ENCODE data around the gene FOXJ3. TPM values are rescaled to one million over a fixed set of nuclear protein-coding genes. Genes with fewer than 3 reads are reported as not detected.
A peak's percentile ranks its signal among the peaks of the same experiment; 100 is the strongest.

Gene FOXJ3
- total and polyA plus RNA-seq, 2 of the 13 experiments (the other 11 are each of a cell fraction or from before 2014, with no cell fraction given), result 16.6 to 48.5 TPM

GRCh38 chr1:42380586-42381279 lies 45.7 kb upstream of the FOXJ3 start, which contains the start of gene RIMKLA (continued):
- TF ChIP-seq RFX1 (IDR thresholded peaks at IDR 0.05), result no peak
- TF ChIP-seq ZFY (CRISPR knock-in tag; IDR thresholded peaks at IDR 0.05), result peak; percentile 52; the same call in 1 of the 2 replicates
- TF ChIP-seq ZNF660 (CRISPR knock-in tag; IDR thresholded peaks at IDR 0.05; ENCODE audit: borderline replicate concordance, low read depth), result no peak
- TF ChIP-seq NPAS2 (CRISPR knock-in tag; IDR thresholded peaks at IDR 0.05; ENCODE audit: borderline replicate concordance), result no peak
- no peak for TF ChIP-seq RELA (CRISPR knock-in tag; IDR thresholded peaks at IDR 0.05)
- TF ChIP-seq ZNF629 (CRISPR knock-in tag; conservative IDR thresholded peaks at IDR 0.05), result 0 out of 2 replicates have a peak, but pooled peaks have one; percentile 9
- TF ChIP-seq SMAD3 (CRISPR knock-in tag; IDR thresholded peaks at IDR 0.05), result no peak
- TF ChIP-seq KDM5B (CRISPR knock-in tag; IDR thresholded peaks at IDR 0.05; ENCODE audit: borderline replicate concordance), result peak; percentile 53; the same call in 1 of the 2 replicates
- TF ChIP-seq DRAP1 (CRISPR knock-in tag; IDR thresholded peaks at IDR 0.05), result no peak
- TF ChIP-seq ZNF260 (CRISPR knock-in tag; IDR thresholded peaks at IDR 0.05; ENCODE audit: borderline replicate concordance, low read depth), result no peak
- TF ChIP-seq NCOA5 (CRISPR knock-in tag; IDR thresholded peaks at IDR 0.05), result no peak
- TF ChIP-seq E2F5 (CRISPR knock-in tag; conservative IDR thresholded peaks at IDR 0.05), result no peak
- TF ChIP-seq DBP (CRISPR knock-in tag; IDR thresholded peaks at IDR 0.05; ENCODE audit: not compliant biosample characterization), result no peak
- TF ChIP-seq BCL6 (CRISPR knock-in tag; IDR thresholded peaks at IDR 0.05), result no peak
- no peak for TF ChIP-seq ZNF782 (CRISPR knock-in tag; IDR thresholded peaks at IDR 0.05; ENCODE audit: borderline replicate concordance)
- TF ChIP-seq TRAFD1 (CRISPR knock-in tag; IDR thresholded peaks at IDR 0.05; ENCODE audit: borderline replicate concordance), result no peak
- TF ChIP-seq ZNF124 (CRISPR knock-in tag; IDR thresholded peaks at IDR 0.05), result no peak
- TF ChIP-seq HMGXB4 (CRISPR knock-in tag; IDR thresholded peaks at IDR 0.05; ENCODE audit: borderline replicate concordance in 1 of 2, low read depth in 1 of 2), result peak in 1 of 2 experiments; percentile 52; a peak in 2 of 4 replicates
- no peak for TF ChIP-seq PHF5A (CRISPR knock-in tag; IDR thresholded peaks at IDR 0.05; ENCODE audit: low read depth, unreplicated experiment)
- no peak for TF ChIP-seq TCF7 (IDR thresholded peaks at IDR 0.05; ENCODE audit: low read depth)
- TF ChIP-seq ZBTB34 (CRISPR knock-in tag; IDR thresholded peaks at IDR 0.05), result no peak
- peak; percentile 52 for TF ChIP-seq NFKB2 (CRISPR knock-in tag; IDR thresholded peaks at IDR 0.05; ENCODE audit: borderline replicate concordance)
